GM21381 (cell line): Measurements from ENCODE around the gene RAB5IF.

ENCODE experiments used
- ATAC-seq: cut with Tn5 transposase; IDR thresholded peaks from one replicate; pipeline ENCODE4 v1.9.1; 2021; ENCODE audit warnings: mild to moderate bottlenecking, moderate library complexity; ENCODE audit not compliant: unreplicated experiment

RAB5IF gene

DNA sequence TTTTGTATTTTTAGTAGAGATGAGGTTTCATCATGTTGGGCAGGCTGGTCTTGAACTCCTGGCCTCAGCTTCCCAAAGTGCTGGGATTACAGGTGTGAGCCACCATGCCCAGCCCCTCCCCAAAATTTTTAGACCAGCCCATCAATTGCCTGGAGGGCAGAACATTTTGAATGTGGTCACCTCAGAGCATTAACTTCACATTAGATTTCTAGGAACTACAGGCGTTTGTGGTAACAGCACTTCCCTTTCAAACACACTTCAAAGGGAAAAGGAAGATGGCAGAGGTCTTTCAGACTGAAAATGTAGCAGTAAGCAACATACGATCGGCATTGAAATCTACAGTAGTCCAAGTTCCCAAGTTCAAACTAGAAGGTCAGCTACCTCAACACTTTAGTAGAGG lies 52.7 kb downstream of the RAB5IF start:
- ATAC-seq = no peak
